Measurements from ENCODE around the gene NELL2.
A peak's percentile ranks its signal among the peaks of the same experiment; 100 is the strongest.
"Not testable (repeated sequence)": the region's sequence is repeated elsewhere in the genome, so short reads cannot be mapped to it uniquely, and the experiment has no call there.

The NELL2 gene

DNA sequence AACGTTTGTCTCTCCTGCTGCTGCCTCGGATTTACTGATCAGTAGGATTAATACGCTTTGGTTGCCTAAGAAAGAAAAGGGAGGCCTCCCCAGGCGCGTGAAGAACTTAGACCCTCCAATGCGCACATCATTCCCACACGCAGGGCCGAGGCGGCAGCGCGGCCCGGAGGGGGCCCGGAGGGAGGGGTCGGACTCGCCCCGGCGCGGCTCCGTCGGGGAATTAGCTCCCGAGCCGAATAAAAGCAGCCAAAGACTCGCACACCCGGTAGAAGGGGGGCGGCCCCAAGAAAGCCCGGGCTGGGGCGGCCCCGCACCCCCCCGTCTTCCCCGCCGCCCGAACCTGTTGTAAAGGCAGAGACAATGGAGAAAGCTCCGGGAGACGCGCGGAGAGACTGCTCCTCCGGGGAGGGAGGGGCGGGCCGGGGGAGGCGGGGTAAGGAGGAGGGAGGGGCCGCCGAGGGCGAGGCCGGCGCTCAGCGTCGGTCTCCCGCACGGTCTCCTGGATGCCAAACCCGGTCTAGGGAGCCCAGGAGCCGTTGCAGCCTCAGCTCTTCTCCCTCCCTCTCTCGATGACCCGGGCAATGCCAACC is at the start of gene NELL2:
TSS of gene NELL2 (minus strand) at position 362 of the 590 bp plus-strand sequence. CDS start 446 bp downstream, outside the sequence.
- peak; percentile 54 for DNase-seq

- DNase-seq = no peak
Observed at GRCh38 chr12:44921736-44922135, 45.6 kb upstream of the NELL2 start.

DNA sequence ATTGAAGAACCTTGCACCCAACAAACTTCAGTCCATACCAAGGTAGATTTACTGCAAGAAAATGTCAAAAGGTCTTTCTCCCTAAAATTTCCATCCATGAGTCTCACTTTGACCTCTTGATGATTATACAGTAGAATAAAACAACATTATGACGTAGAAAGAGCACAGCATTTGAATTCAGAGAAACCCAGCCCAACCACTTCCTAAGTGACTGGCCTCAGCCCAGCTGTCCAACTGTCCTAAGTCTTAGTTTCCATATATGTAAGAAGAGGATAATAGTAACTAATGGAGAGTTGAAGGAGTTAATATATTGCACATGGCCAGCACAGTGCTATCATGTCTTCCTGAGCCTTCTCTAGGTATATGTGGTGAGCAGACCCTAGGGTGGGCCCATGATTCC is 41.0 kb upstream of the NELL2 start:
- no peak for DNase-seq

- DNase-seq = no peak
Observed at GRCh38 chr12:44915958-44916357, 39.8 kb upstream of the NELL2 start.

DNA sequence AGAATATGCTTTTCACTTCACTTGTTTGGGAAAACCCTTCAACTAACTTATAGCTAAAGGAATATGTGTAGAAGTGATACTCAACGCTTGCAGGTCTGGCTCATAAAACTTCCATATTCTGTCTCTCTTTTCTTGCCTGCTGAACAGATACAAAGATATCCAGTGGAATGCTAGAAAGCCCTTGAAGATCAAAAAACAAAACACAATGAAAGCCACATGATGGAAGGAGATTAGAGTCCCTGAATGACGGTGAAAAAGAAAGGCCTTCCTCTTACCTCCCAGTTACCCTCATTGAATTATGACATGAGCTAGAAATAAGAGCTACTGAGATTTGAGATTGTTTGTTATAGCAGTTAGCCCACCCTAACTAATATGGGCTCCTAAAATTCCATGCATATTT is 28.2 kb upstream of the NELL2 start:
- DNase-seq = no peak

- not testable (repeated sequence) for DNase-seq
Observed at GRCh38 chr12:44898108-44898507, 22.0 kb upstream of the NELL2 start.

DNA sequence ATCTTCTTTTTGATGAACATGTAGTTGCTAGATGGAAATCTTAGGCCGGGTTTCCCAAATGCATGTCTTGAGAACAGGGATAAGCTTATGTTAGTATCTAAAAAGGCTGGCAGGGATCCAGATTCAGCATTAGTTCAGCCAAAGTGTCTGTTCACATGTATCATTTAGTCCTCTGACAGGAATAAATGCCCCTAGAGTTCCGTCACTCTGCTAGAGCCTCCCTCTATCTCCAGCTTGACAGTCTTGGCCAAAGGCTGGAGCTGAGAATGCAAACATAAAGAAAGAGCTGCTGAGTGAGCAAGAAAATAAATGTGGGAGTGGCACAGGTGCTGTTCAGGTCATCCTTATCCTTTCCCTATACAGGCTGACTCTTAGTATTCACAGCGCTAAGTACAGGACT is 13.8 kb upstream of the NELL2 start:
- no peak for DNase-seq

GRCh38 chr12:44889162-44889561 is 13.0 kb upstream of the NELL2 start:
- DNase-seq = no peak

DNA sequence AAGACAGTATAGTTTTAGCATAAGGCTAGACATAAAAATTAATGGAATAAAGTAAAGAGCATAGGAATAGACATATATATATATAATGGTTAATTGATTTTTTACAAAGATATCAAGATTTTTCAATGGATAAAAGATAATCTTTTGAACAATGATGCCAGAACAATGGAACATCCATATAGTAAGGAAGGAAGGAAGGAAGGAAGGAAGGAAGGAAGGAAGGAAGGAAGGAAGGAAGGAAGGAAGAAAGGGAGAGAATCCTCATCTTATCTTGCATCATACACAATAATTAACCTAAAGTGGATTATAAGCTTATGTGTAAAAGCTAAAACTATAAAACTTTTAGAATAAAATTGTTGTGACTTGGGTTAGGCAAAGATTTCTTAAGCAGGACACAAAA is 9.8 kb upstream of the NELL2 start:
- no peak for DNase-seq

DNA sequence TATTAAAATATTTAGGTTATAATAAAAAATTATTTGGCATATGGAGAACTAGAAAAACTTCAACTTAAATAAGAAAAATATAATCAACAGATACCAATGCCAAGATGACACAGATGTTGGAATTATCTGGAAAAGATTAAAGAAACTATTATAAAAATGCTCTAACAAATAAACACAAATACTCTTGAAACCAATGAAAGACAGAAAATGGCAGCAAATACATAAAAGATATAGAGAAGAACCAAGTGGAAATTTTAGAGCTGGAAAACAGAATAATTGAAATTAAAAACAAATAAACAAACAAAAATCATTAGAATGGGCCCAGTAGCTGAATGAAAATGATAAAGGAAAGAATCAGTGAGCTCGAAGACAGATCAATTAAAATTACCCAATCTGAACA is 5.1 kb upstream of the NELL2 start:
- DNase-seq = no peak

DNA sequence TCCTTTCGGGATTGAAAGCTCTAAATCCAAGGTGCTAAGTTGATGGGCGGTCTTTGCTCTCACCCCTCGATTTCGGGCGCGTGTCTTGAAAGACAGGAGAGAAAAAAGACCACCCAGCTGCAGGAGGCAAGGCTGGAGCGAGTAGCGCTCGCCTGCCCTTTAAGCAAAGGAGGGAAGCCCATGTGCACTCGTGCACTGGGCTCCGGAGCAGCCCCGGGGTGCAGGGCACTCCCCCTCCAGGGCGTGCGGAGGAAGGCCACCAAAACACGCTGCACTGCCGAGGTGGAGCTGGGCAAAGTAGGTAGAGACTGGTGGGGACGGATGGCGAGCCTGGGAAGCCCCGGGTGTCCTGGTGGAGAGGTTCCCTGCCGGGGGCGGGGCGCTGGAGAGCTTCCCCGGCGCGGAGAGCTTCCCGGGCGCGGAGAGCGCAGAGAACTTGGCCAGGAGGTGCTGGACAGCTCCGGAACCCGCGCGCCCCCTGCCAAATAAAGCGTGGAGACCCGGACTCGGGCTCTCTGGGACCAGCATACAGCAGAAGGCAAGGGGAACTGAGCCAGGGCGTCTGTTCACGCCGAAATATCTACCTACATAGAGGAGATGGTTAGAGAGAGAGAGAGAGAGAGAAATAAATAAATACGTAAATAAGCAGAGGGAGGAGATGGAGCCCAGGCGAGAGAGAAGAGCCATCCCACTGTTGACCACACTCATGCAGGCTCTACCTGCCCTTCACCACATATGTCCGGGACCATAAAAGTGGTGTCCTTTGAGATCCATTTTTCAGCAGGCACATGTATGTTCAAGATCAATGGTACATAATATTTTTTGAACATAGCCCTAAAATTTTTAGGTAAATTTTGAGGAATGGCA is 662 bp upstream of the NELL2 start:
- peak; percentile 42 for DNase-seq

DNA sequence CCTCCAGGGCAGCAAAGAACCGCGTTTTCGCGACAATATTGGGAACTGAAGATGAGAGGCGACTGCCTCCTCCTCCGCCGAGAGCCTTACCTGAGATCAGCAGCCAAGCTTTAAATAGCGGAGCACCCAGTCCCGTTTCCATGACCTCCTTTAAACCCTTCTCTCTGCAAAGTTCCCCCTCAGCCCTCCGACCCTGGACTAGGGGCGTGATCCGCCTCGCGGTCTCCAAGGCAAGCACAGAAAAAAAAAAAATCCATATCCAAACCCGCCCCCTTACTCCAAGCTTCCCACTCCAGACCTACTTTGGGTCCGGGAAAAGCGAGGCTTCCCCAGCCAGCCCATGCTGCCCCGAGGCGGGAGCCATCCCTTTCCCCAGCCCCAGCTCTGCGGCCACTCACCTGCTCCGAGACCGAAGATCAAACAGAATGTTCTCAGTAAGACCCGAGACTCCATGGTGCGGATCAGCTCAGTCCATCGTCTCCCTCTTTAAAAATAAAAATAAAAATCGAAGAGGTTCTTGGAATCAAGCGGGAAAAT is 630 bp downstream of the NELL2 start:
- peak; percentile 23 for DNase-seq

GRCh38 chr12:44874981-44875416 is 1.1 kb downstream of the NELL2 start:
- DNase-seq = peak; percentile 12

DNA sequence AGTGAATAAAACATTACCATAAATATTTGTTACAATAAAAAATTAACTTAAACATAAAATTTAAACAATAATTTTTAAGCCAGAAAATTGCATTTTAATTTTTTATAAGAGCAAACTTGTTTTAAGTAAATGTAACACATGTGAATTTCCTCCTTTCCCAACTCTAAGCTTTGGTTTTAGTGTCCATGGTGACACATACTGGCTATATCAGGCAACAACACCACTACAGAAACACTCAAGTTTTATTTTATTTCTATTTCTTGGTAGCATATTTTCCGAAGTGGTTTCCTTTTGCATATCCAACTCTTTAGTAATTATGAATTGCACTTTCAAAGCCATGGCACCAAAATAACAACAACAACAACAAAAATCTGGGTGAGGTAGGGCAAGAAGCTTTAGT is 2.2 kb downstream of the NELL2 start:
- no peak for DNase-seq

GRCh38 chr12:44869503-44869902 is 6.6 kb downstream of the NELL2 start:
- DNase-seq = no peak

DNA sequence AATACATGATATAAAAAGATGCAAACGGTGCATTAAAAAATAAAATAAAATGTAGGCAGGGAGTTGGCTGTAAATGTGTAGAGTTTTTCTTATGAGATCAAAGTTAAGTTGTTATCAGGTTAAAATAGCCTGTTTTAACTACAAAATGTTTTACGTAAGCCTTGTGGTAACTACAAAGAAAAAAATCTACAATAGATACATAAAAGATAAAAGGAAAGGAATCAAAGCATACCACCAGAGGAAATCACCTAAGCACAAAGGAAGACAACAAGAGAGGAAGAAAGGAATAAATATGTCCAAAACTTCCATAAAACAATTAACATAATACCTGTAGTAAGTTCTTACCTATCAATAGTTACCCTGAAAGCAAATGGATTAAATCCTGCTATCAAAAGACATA is 12.2 kb downstream of the NELL2 start:
- DNase-seq = no peak

DNA sequence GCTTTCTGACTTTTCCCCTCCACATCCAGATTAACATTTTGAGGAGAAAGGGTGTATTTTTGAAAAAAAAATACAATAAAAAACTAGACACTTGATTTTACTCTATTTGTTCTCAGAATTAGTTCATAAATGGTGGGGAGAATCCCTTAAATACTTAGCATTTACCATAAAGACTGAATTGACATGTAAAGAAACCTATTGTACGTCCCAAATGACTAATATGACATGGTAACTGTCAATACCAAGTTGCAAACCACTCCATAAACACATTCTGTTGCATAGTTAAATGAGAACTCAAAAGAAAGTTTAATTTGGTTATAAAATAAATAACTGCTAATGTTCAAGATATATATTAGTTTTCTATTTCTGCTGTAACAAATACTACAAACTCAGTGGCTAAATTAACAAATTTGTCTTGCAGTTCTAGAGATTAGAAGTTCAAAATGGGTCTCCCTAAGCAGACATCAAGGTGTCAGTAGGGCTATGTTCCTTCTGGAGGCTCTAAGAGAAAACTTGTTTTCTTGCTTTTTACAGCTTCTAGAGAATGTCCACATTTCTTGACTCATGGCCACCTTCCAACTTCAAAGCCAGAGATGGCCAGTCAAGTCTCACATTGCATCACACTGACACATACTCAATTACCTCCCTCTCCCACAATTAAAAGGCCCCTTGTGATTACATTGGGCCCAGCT is 16.0 kb downstream of the NELL2 start:
- DNase-seq = no peak

DNA sequence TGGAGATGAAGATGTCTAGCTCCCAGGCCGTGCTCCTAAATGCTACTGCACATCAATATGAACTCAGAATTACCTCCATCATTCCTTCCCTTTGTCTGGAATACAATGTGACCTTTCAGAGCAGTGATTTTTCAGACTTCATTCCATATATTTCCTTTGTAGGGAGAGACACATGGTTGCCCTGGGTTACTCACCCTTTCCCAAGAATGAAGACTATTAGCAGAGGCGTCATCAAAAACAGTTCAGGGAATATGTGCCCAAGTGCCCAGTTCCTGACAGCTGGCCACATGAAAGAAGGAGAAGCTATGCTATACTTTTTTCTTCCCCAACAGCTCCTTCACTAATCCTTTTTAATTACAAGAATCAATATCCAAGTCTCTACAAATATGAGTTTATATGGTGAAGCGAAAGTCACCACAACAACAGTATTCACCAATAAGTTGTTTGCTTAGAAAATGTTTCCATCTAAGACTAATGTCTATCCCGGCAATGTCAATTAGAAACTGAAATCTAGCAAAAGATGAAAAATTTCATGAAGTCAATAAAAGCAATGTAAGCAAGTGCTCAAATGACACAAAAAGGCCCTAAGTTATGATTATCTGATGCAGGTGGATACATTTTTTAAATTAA is 17.8 kb downstream of the NELL2 start:
- DNase-seq = no peak

- no peak for DNase-seq
Observed at GRCh38 chr12:44852483-44852882, 23.6 kb downstream of the NELL2 start.

DNA sequence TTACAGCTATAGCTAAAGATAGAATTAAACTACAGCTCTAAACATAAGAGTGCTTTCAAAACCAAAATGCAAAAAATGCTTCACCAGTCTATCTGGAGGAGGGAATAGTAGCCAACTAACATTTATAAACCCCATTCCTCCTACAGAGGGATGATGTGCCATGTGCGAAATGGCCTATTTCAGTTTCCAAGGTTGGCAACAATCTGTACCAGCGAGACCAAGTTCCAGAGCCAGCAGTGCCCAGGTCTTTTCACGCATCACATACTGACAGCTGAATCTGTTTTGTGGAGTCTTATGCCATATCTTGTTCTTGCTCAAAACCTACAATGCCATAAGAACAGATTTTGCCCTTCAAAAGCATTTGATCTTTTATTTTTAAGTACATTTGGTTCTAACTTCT is 24.5 kb downstream of the NELL2 start:
- DNase-seq = no peak

DNA sequence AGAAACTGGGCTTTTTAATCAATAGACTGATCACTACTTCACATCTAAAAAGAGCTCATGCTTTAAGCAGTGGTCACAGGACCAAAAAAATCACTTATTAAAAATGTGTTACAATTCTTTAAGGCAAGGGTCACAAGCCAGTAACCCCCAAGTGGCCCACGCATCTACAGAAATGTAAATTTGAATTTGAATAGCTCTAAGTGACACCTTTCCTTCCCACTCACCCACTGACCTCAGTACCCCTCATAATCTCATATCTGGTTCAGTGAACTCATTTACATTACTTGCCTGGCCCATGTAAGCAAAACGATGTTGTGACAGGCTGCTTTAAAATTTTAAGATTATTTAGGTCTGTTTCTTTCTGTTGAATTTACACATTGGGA is 27.4 kb downstream of the NELL2 start:
- no peak for DNase-seq

DNA sequence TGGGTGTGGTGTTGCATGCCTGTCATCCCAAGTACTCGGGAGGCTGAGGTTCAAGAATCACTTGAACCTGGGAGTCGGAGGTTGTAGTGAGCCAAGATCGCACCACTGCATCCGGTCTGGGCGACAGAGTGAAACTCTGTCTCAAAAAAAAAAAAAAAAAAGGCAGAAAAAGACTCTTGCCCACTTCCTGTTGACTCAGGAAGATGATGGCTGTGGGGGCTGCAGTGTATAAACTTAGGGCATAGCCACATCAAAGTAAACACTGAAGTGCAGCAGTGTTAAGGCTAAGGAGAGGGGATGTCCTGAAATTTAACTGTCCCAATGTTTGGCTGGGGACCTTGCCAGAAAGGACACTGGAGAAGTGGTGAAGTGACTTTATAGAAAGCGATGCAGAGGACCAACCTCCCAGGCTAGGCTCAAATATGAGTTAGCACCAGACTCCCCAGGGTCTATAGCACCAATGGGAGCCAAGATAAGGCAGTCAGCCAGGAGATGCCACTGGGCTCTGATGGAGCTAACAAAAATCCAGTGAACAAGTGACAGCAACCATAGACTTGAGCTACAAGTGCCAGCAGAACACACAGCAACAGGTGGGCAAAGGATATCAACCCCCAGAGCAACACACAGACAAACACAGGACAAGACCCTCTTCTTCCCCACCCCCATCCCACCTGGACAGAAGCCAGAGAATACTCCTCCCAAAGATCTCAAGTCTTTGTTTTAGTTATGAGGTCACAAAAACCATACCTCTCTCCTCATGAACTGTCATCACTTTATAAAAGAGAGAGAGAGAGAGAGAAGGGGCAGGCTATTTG is 28.0 kb downstream of the NELL2 start:
- DNase-seq = no peak
